PC-9 (cell line): ENCODE data around the gene PARP8. TPM values are rescaled to one million over a fixed set of nuclear protein-coding genes. Genes with fewer than 3 reads are reported as not detected.
"Not testable (repeated sequence)": the region's sequence is repeated elsewhere in the genome, so short reads cannot be mapped to it uniquely, and the experiment has no call there.

Experiments used
- BruUV-seq: library from RNA; stranded (reverse); fragments of 400-500 nt; replicated peaks from 2 replicates; lab custom pipeline; 2021; lab: Mats Ljungman, UMichigan
- CTCF ChIA-PET: fragments of 300-600 bp; sonication (Branson Sonifier 250); formaldehyde crosslinking; loops from one replicate; lab custom pipeline; 2022; ENCODE audit warnings: antibody characterized with exemption; lab: Charles Lee
- POLR2A ChIA-PET: fragments of 300-600 bp; sonication (Branson Sonifier 250); formaldehyde crosslinking; loops from one replicate; lab custom pipeline; 2022; ENCODE audit warnings: antibody characterized with exemption; ENCODE audit not compliant: unreplicated experiment; lab: Charles Lee
- DNase-seq, 2 experiments: peaks; one replicate each; pipeline versions ENCODE4 v3.0.0 to v3.0.0-alpha.2; 2015 to 2022; ENCODE audit warnings: mixed read lengths in 1 of 2
- H2AFZ ChIP-seq: fragments of 200-600 bp; sonication (generic); 2 replicates; pipeline ENCODE4 v1.8.1; 2017; ENCODE audit warnings: antibody characterized with exemption
- H3F3A ChIP-seq: fragments of 200-600 bp; sonication (generic); 2 replicates; pipeline ENCODE4 v1.8.1; 2017; ENCODE audit warnings: antibody characterized with exemption, mild to moderate bottlenecking, low read depth; ENCODE audit not compliant: insufficient read depth
- H3K27ac ChIP-seq: fragments of 200-600 bp; sonication (generic); 2 replicates; pipeline ENCODE4 v1.6.1; 2016; ENCODE audit warnings: mixed run types
- H3K27me3 ChIP-seq: fragments of 200-600 bp; sonication (generic); 2 replicates; pipeline ENCODE4 v1.6.1; 2016; ENCODE audit warnings: low read depth, mixed run types; ENCODE audit not compliant: insufficient read depth
- H3K36me3 ChIP-seq: fragments of 200-600 bp; sonication (generic); 2 replicates; pipeline ENCODE4 v1.6.1; 2016; ENCODE audit warnings: low read depth, mixed run types
- H3K4me1 ChIP-seq: fragments of 200-600 bp; sonication (generic); replicated peaks from 2 replicates; pipeline ENCODE4 v1.6.1; 2016; ENCODE audit warnings: mixed run types; ENCODE audit not compliant: insufficient read depth
- H3K4me2 ChIP-seq: fragments of 200-600 bp; sonication (generic); 2 replicates; pipeline ENCODE4 v1.6.1; 2017; ENCODE audit warnings: mixed run types
- H3K4me3 ChIP-seq: fragments of 200-600 bp; sonication (generic); 2 replicates; pipeline ENCODE4 v1.6.1; 2016; ENCODE audit warnings: mixed run types
- H3K79me2 ChIP-seq: fragments of 200-600 bp; sonication (generic); 2 replicates; pipeline ENCODE4 v1.6.1; 2017; ENCODE audit warnings: low read depth, mixed run types
- H3K9me2 ChIP-seq: fragments of 200-600 bp; sonication (generic); 2 replicates; pipeline ENCODE4 v1.8.1; 2017; ENCODE audit warnings: mild to moderate bottlenecking; ENCODE audit not compliant: insufficient read depth
- H3K9me3 ChIP-seq: fragments of 200-600 bp; sonication (generic); 2 replicates; pipeline ENCODE4 v1.8.1; 2016; ENCODE audit warnings: low read depth; ENCODE audit not compliant: insufficient read depth
- H4K20me1 ChIP-seq: fragments of 200-600 bp; sonication (generic); 2 replicates; pipeline ENCODE4 v1.8.1; 2017; ENCODE audit not compliant: insufficient read depth
- CTCF ChIP-seq: fragments of 200-600 bp; sonication (generic); conservative IDR thresholded peaks from 2 replicates; pipeline ENCODE4 v1.6.1; 2017; ENCODE audit warnings: mixed run types, antibody characterized with exemption, mild to moderate bottlenecking, moderate library complexity
- EZH2 ChIP-seq: fragments of 200-600 bp; sonication (generic); IDR thresholded peaks from 2 replicates; pipeline ENCODE4 v1.8.0; 2017; ENCODE audit warnings: antibody characterized with exemption, low read depth
- intact Hi-C: fragments of 100-400 bp; cut with micrococcal nuclease; formaldehyde crosslinking; loops from one replicate; pipeline ENCODE4 v1.10.0; 2022; ENCODE audit not compliant: unreplicated experiment
- total RNA-seq: library from RNA; stranded (reverse); gene quantifications from 2 replicates; pipeline ENCODE4 v1.2.3, GENCODE V29; 2021

The PARP8 gene
- total RNA-seq, 1 experiment from 2014 or later = 17.6 TPM

GRCh38 chr5:50694027-50694590 lies 27.7 kb downstream of the PARP8 start:
- no peak for TF ChIP-seq EZH2
- TF ChIP-seq CTCF = no peak
- no peaks in the 10 kb centered on the region for H3K4me1 ChIP-seq
- no peaks in the 10 kb centered on the region for H3K79me2 ChIP-seq
- ChIA-PET CTCF (no interaction called here), POLR2A (no interaction called here)
- no peak overlapping the region for H3K4me3 ChIP-seq
- H3K4me2 ChIP-seq = no peak overlapping the region
- H3K27me3 ChIP-seq = no peaks in the 10 kb centered on the region
- H2AFZ ChIP-seq = no peak overlapping the region
- H3F3A ChIP-seq = no peaks in the 10 kb centered on the region
- no peak for DNase-seq
- H3K9me3 ChIP-seq = no peaks in the 10 kb centered on the region
- BruUV-seq = no TSS peak
- no peaks in the 10 kb centered on the region for H3K36me3 ChIP-seq
- H3K9me2 ChIP-seq = peaks cover 3% of the 10 kb centered on the region
- intact Hi-C loops = no loop called here
- H4K20me1 ChIP-seq = no peaks in the 10 kb centered on the region; the same call in 1 of the 2 replicates
- no peak overlapping the region for H3K27ac ChIP-seq

DNA sequence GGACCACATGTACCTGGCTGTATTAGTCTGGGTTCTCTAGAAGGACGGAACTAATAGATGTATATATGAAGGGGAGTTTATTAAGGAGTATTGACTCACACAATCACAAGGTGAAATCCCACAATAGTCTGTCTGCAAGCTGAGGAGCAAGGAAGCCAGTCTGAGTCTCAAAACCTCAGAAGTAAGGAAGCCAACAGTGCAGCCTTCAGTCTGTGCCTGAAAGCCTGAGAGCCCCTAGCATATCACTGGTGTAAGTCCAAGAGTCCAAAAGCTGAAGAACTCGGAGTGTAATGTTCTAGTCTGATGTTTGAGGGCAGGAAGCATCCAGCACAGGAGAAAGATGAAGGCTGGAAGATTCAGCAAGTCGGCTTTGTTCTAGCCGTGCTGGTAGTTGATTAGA lies 28.2 kb downstream of the PARP8 start:
- intact Hi-C loops, H3K79me2 ChIP-seq, POLR2A ChIA-PET: not testable (repeated sequence)

DNA sequence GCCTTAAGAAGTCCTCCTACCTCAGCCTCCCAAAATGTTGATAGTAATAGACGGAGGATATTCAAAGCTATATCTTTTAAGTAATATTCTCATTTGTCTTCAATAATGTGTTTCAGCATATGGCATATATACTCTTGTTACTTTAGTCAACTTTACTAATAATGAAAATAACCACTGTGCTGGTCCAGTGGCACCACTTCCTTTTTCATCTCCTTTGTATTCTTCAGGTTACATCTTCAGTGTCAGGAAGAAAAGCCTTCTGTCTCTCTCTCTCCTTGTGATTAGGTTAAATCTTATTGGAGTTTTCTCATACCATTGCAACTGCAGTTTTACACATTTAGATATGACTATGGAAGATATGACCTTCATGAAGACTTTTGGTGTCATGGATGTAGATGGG lies 31.3 kb downstream of the PARP8 start:
- Histone ChIP-seq H3K4me3 (no peak overlapping the region), H4K20me1 (0 out of 2 replicates have a peak, but pooled peaks cover 4% of the 10 kb centered on the region), H2AFZ (no peak overlapping the region), H3K27ac (no peak overlapping the region), H3K79me2 (no peaks in the 10 kb centered on the region), H3K36me3 (no peaks in the 10 kb centered on the region), H3K9me2 (peaks cover 3% of the 10 kb centered on the region; the same call in 1 of the 2 replicates), H3K4me2 (no peak overlapping the region), H3K27me3 (no peaks in the 10 kb centered on the region), H3K9me3 (no peaks in the 10 kb centered on the region), H3K4me1 (no peaks in the 10 kb centered on the region), H3F3A (no peaks in the 10 kb centered on the region)
- POLR2A ChIA-PET = no interaction called here
- no peak for DNase-seq
- TF ChIP-seq CTCF = no peak
- no peak for TF ChIP-seq EZH2
- intact Hi-C loops = no loop called here
- no TSS peak for BruUV-seq
- CTCF ChIA-PET = no interaction called here

More for the DNA sequence above, 28.2 kb downstream of the PARP8 start:
- DNase-seq, H3K36me3 ChIP-seq, H3K9me3 ChIP-seq, H2AFZ ChIP-seq, BruUV-seq, H3F3A ChIP-seq, CTCF ChIA-PET, H3K4me3 ChIP-seq, H3K4me2 ChIP-seq, H4K20me1 ChIP-seq, H3K27ac ChIP-seq, H3K9me2 ChIP-seq, H3K27me3 ChIP-seq, H3K4me1 ChIP-seq: not testable (repeated sequence)

GRCh38 chr5:50699737-50700136 lies 33.3 kb downstream of the PARP8 start:
- POLR2A ChIA-PET = no interaction called here
- no peak overlapping the region for H2AFZ ChIP-seq
- H3K79me2 ChIP-seq = no peaks in the 10 kb centered on the region
- H3F3A ChIP-seq = no peaks in the 10 kb centered on the region
- no peak overlapping the region for H3K4me3 ChIP-seq
- no TSS peak for BruUV-seq
- H3K9me3 ChIP-seq = no peaks in the 10 kb centered on the region
- no peaks in the 10 kb centered on the region for H3K36me3 ChIP-seq
- no peaks in the 10 kb centered on the region for H3K4me1 ChIP-seq
- 0 out of 2 replicates have a peak, but pooled peaks cover 5% of the 10 kb centered on the region for H4K20me1 ChIP-seq
- H3K4me2 ChIP-seq = no peak overlapping the region
- no peaks in the 10 kb centered on the region for H3K9me2 ChIP-seq
- no peak overlapping the region for H3K27ac ChIP-seq
- no peak for DNase-seq
- intact Hi-C loops = no loop called here
- CTCF ChIA-PET = no interaction called here
- no peaks in the 10 kb centered on the region for H3K27me3 ChIP-seq
- TF ChIP-seq CTCF (no peak), EZH2 (no peak)
